Uterus (tissue), 4 donors: ENCODE results near the gene CFDP1. TPM values are rescaled to one million over a fixed set of nuclear protein-coding genes. Genes with fewer than 3 reads are reported as not detected.

Experiments used
- DNase-seq, 2 donors: peaks; one replicate each; pipeline ENCODE4 v3.0.0-alpha.2; 2019 to 2020
- H3K27ac ChIP-seq, 2 donors: fragments of 200-600 bp; sonication (generic); 1 replicate in 1 of 2; 2 replicates in 1 of 2; pipeline ENCODE4 v1.5.1; 2016 to 2018
- H3K27me3 ChIP-seq, 2 donors: fragments of 200-600 bp; sonication (generic); one replicate each; pipeline ENCODE4 v1.5.1; 2018 to 2019; ENCODE audit warnings: control low read depth in 1 of 2
- H3K36me3 ChIP-seq, 2 donors: fragments of 200-600 bp; sonication (generic); one replicate each; pipeline ENCODE4 v1.5.1; 2019; ENCODE audit warnings: control low read depth in 1 of 2
- H3K4me1 ChIP-seq, 2 donors: fragments of 200-600 bp; sonication (generic); one replicate each; pipeline ENCODE4 v1.5.1; 2018 to 2019; ENCODE audit warnings: control low read depth in 1 of 2
- H3K4me3 ChIP-seq, 2 donors: fragments of 200-600 bp; sonication (generic); 1 replicate in 1 of 2; 2 replicates in 1 of 2; pipeline ENCODE4 v1.5.1; 2018 to 2019; ENCODE audit warnings: mild to moderate bottlenecking in 1 of 2
- H3K9me3 ChIP-seq, 2 donors: fragments of 200-600 bp; sonication (generic); one replicate each; pipeline ENCODE4 v1.5.1; 2019; ENCODE audit warnings: control low read depth in 1 of 2
- CTCF ChIP-seq, 4 experiments: fragments of 200-600 bp in 2 of 4; fragments of 450-650 bp in 2 of 4; sonication (generic) in 2 of 4; IDR thresholded peaks; one replicate each; pipeline ENCODE4 v1.5.1; 2016 to 2019; ENCODE audit warnings: antibody characterized with exemption in 4 of 4, mild to moderate bottlenecking in 2 of 4, moderate library complexity in 1 of 4
- POLR2A ChIP-seq, 2 donors: fragments of 450-650 bp; IDR thresholded peaks; one replicate each; pipeline ENCODE4 v1.6.1; 2016; ENCODE audit warnings: antibody characterized with exemption in 2 of 2, mild to moderate bottlenecking in 1 of 2, moderate library complexity in 1 of 2
- intact Hi-C: fragments of 100-400 bp; cut with DNase I; formaldehyde crosslinking; loops from one replicate; pipeline ENCODE4 v1.15.1; 2023; ENCODE audit warnings: low total_unique reads
- total RNA-seq, 4 donors: library from RNA; depleted of rRNA in 3 of 4; stranded (reverse); fragments of >200 nt in 3 of 4; gene quantifications; one replicate each; pipeline versions ENCODE4 v1.1.0 to v1.2.4, GENCODE V29; 2014 to 2023
- donor health status: DM: yes; HTN: yes; CAD: no.

Gene CFDP1
- total RNA-seq, 4 donors from 2014 or later, result 22.3 to 90.8 (median 73.4) TPM

- H3K27me3 ChIP-seq, result no peaks in the 10 kb centered on the region
- H3K4me3 ChIP-seq, result no peak overlapping the region
- H3K4me1 ChIP-seq, result peaks cover 0 to 21% of the 10 kb centered on the region in 2 donors
- no peak for TF ChIP-seq POLR2A (IDR thresholded peaks at IDR 0.05)
- peak overlapping the region; percentile 57 to 64 for H3K27ac ChIP-seq
- intact Hi-C loops, result no loop called here
- DNase-seq, result no peak
- H3K9me3 ChIP-seq, result no peaks in the 10 kb centered on the region
- no peaks in the 10 kb centered on the region for H3K36me3 ChIP-seq
These were observed 92.4 kb downstream of the CFDP1 start for GRCh38 chr16:75340741-75341491.

GRCh38 chr16:75337430-75337829 lies 95.9 kb downstream of the CFDP1 start:
- Histone ChIP-seq H3K4me3 (no peak overlapping the region), H3K27ac (no peak overlapping the region), H3K36me3 (no peaks in the 10 kb centered on the region), H3K9me3 (no peaks in the 10 kb centered on the region), H3K4me1 (peaks cover 0 to 14% of the 10 kb centered on the region in 2 donors), H3K27me3 (no peaks in the 10 kb centered on the region)
- DNase-seq, result no peak
- intact Hi-C loops, result no loop called here
- TF ChIP-seq CTCF (IDR thresholded peaks at IDR 0.05), result no peak

GRCh38 chr16:75336521-75336920 lies 96.8 kb downstream of the CFDP1 start:
- Histone ChIP-seq H3K27me3 (no peaks in the 10 kb centered on the region), H3K9me3 (no peaks in the 10 kb centered on the region), H3K4me3 (no peak overlapping the region), H3K27ac (no peak overlapping the region), H3K36me3 (no peaks in the 10 kb centered on the region), H3K4me1 (peaks cover 0 to 4% of the 10 kb centered on the region in 2 donors)
- no peak for TF ChIP-seq CTCF (IDR thresholded peaks at IDR 0.05)
- no peak for TF ChIP-seq POLR2A (IDR thresholded peaks at IDR 0.05)
- intact Hi-C loops, result no loop called here
- DNase-seq, result no peak

- H3K4me3 ChIP-seq, result no peak overlapping the region
- no peaks in the 10 kb centered on the region for H3K9me3 ChIP-seq
- H3K36me3 ChIP-seq, result no peaks in the 10 kb centered on the region
- H3K27ac ChIP-seq, result no peak overlapping the region
- DNase-seq, result no peak
- H3K27me3 ChIP-seq, result no peaks in the 10 kb centered on the region
- no peaks in the 10 kb centered on the region for H3K4me1 ChIP-seq
- TF ChIP-seq POLR2A (IDR thresholded peaks at IDR 0.05), result no peak
- TF ChIP-seq CTCF (IDR thresholded peaks at IDR 0.05), result no peak
- intact Hi-C loops, result no loop called here
These were observed 99.6 kb downstream of the CFDP1 start for GRCh38 chr16:75333721-75334163.

GRCh38 chr16:75329943-75330342 lies 103.4 kb downstream of the CFDP1 start:
- DNase-seq, result no peak
- H3K4me3 ChIP-seq, result no peak overlapping the region
- no peaks in the 10 kb centered on the region for H3K27me3 ChIP-seq
- H3K27ac ChIP-seq, result no peak overlapping the region
- H3K4me1 ChIP-seq, result no peaks in the 10 kb centered on the region
- intact Hi-C loops, result no loop called here
- H3K36me3 ChIP-seq, result no peaks in the 10 kb centered on the region
- no peak for TF ChIP-seq CTCF (IDR thresholded peaks at IDR 0.05)
- no peak for TF ChIP-seq POLR2A (IDR thresholded peaks at IDR 0.05)
- H3K9me3 ChIP-seq, result no peaks in the 10 kb centered on the region
